Measurements from ENCODE around the gene GALNT7. TPM values are rescaled to one million over a fixed set of nuclear protein-coding genes. Genes with fewer than 3 reads are reported as not detected.

The GALNT7 gene
- total and polyA plus RNA-seq, 9 donors, result 9.0 to 23.7 (median 17.6) TPM

- Histone ChIP-seq H3K4me3 (no peak overlapping the region), H3K27ac (no peak overlapping the region), H3K36me3 (no peaks in the 10 kb centered on the region), H3K9me3 (no peaks in the 10 kb centered on the region), H3K4me1 (ENCODE audit: insufficient read depth) (peaks cover 6% of the 10 kb centered on the region), H3K27me3 (no peaks in the 10 kb centered on the region)
- TF ChIP-seq, protein P1, sequence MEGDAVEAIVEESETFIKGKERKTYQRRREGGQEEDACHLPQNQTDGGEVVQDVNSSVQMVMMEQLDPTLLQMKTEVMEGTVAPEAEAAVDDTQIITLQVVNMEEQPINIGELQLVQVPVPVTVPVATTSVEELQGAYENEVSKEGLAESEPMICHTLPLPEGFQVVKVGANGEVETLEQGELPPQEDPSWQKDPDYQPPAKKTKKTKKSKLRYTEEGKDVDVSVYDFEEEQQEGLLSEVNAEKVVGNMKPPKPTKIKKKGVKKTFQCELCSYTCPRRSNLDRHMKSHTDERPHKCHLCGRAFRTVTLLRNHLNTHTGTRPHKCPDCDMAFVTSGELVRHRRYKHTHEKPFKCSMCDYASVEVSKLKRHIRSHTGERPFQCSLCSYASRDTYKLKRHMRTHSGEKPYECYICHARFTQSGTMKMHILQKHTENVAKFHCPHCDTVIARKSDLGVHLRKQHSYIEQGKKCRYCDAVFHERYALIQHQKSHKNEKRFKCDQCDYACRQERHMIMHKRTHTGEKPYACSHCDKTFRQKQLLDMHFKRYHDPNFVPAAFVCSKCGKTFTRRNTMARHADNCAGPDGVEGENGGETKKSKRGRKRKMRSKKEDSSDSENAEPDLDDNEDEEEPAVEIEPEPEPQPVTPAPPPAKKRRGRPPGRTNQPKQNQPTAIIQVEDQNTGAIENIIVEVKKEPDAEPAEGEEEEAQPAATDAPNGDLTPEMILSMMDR (IDR thresholded peaks at IDR 0.05), result no peak
- no peak for TF ChIP-seq EP300 (IDR thresholded peaks at IDR 0.05)
- no peak for TF ChIP-seq POLR2A (IDR thresholded peaks at IDR 0.05)
- intact Hi-C loops (cut with DNase I), result no loop called here
- DNase-seq, result no peak
Measured at GRCh38 chr4:173240696-173241095, 72.1 kb downstream of the GALNT7 start.

- no peak for DNase-seq
- WGBS, 3 donors, result 94 to 96% (median 95%) methylated on average over 3 of the region's 3 CpGs
- H3K27ac ChIP-seq, result no peak overlapping the region
- H3K4me3 ChIP-seq, result no peak overlapping the region
- H3K36me3 ChIP-seq, result no peaks in the 10 kb centered on the region
- H3K4me1 ChIP-seq (ENCODE audit: insufficient read depth), result peaks cover 2% of the 10 kb centered on the region
- intact Hi-C loops (cut with DNase I), result no loop called here
- no peaks in the 10 kb centered on the region for H3K9me3 ChIP-seq
- TF ChIP-seq, protein P1 (IDR thresholded peaks at IDR 0.05), result no peak
- no peak for TF ChIP-seq POLR2A (IDR thresholded peaks at IDR 0.05)
- H3K27me3 ChIP-seq, result no peaks in the 10 kb centered on the region
Measured at GRCh38 chr4:173242466-173243250, 74.0 kb downstream of the GALNT7 start.

DNA sequence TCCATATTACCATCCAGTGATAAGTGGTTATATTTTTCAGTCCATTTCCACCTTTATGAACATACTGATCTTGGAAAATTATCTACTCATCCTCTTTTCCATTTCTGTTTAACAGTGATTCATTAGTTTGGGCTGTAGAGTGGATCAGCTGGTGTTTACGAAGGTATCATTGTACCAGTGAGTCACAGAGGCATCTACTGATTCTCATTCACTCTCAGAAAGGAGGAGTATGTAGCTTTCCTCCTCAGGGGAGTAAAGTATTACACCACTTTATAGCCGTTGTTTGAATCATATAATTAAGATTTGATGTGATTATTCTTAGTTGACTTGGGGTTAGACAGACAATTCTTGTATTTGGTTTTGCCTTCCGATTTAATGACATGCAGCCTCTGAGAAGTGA lies 74.7 kb downstream of the GALNT7 start:
- no peaks in the 10 kb centered on the region for H3K9me3 ChIP-seq
- no peak for DNase-seq
- no peaks in the 10 kb centered on the region for H3K36me3 ChIP-seq
- H3K27me3 ChIP-seq, result no peaks in the 10 kb centered on the region
- no peak overlapping the region for H3K27ac ChIP-seq
- peaks cover 2% of the 10 kb centered on the region for H3K4me1 ChIP-seq (ENCODE audit: insufficient read depth)
- TF ChIP-seq POLR2A (IDR thresholded peaks at IDR 0.05) (no peak), EP300 (IDR thresholded peaks at IDR 0.05) (no peak)
- TF ChIP-seq, protein P1 (IDR thresholded peaks at IDR 0.05), result no peak
- intact Hi-C loops (cut with DNase I), result no loop called here
- no peak overlapping the region for H3K4me3 ChIP-seq
- 85 to 93% (median 86%) methylated on average over 3 of the region's 3 CpGs for WGBS, 3 donors

DNA sequence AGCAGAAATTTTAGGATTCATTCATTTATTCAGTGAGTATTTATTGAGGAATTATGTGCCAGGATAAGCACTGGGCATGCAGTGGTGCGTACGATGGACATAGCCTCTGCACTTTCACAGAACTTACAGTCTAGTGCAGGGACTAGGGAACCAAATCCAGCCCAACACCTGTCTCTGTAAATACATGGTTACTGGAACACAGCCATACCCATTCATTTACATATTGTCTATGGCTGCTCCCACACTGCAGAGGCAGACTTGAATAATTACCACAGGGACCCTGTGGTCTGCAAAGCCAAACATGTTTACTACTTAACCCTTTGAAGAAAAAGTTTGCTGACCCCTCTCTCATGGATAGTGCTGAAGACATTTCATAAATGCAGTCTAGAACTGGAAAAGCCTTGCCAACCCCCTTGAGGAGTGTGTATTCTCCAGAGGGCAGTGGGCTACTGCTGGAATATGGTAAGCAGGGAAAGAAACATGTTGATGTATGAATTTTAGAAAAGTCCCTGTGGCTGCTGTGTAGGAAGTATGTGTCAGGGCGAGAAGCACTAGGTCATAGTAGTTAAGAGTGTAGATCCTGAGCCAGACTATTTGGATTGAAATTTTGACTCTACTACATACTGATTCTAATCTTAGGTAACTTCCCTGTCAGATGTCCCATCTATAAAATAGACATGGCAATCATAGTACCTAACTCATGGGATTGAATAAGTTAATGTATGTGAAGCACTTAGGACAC lies 75.5 kb downstream of the GALNT7 start:
- Histone ChIP-seq H3K27ac (no peak overlapping the region), H3K9me3 (no peaks in the 10 kb centered on the region), H3K4me3 (no peak overlapping the region), H3K27me3 (no peaks in the 10 kb centered on the region), H3K36me3 (no peaks in the 10 kb centered on the region), H3K4me1 (ENCODE audit: insufficient read depth) (peaks cover 2% of the 10 kb centered on the region)
- WGBS, 3 donors, result 98 to 99% (median 98%) methylated on average over 3 of the region's 3 CpGs
- no peak for DNase-seq
- TF ChIP-seq, protein P1 (IDR thresholded peaks at IDR 0.05), result no peak
- TF ChIP-seq POLR2A (IDR thresholded peaks at IDR 0.05) (no peak), EP300 (IDR thresholded peaks at IDR 0.05) (no peak)
- intact Hi-C loops (cut with DNase I), result no loop called here

Data from ovary (tissue), 9 donors.